NCI-H748 treated with DMSO at 0.1 percent for 48 hours (cell line): ENCODE data around the gene GALNTL6.
"Not testable (repeated sequence)": the region's sequence is repeated elsewhere in the genome, so short reads cannot be mapped to it uniquely, and the experiment has no call there.

Source experiments
- DNase-seq: peaks from one replicate; lab custom pipeline; 2025; lab: John Stamatoyannopoulos, UW

GALNTL6 gene

DNA sequence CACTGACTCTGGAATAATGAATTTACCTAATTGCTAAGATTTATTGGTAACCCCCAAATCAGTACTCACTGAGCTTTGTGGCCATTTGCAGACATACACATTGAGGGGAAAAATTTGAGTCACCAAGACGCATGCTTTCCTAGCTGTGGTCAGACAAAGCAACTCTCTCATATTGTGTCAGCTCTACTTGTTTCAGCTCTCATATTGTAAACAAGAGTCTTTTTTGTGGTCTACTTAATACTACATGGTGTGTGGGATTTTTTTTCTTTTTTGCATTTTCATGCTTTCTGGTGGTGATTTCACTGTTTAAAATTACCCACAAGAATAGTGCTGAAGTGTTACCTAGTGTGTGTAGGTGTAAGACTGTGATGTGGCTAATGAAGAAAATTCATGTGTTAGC, 927.2 kb downstream of the GALNTL6 start:
- DNase-seq: no peak

- no peak for DNase-seq
Measured at GRCh38 chr4:172750910-172751309, 937.7 kb downstream of the GALNTL6 start.

- DNase-seq: no peak
Measured at GRCh38 chr4:172751550-172751949, 938.3 kb downstream of the GALNTL6 start.

DNA sequence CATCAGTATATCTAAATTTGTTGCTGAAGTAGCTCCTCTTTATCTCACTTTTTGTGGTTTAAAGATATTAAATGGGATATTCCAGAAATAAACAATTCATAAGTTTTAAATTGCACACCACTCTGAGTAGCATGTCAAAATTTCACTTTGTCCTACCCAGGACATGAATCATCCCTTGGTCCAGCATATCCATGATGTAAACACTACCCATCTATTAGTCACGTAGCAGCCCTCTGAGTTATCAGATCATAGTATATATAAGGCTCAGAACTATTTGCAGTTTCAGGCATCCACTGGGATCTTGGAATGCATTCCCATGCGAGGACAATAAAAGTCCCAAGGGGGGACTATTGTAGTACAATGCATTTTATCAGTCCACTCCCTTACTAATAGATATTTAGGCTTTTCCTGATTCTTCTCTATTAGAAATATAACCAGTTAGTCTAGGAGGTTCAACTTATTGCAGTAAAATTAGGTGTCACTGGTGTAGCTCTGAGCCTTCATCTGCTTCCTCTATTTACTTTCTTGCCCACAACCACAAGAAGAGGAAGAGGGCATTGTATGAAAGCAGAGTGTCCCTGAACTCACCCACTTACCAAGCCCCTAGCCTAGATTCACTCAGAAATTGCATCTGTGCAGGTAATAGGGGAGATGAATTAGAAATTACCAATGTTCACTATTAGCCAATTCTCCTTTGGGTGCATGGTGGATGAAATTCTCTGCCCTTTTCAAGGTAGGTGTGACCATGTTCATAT, 945.6 kb downstream of the GALNTL6 start:
- DNase-seq: no peak

- DNase-seq: no peak
Measured at GRCh38 chr4:172760512-172760911, 947.3 kb downstream of the GALNTL6 start.

DNA sequence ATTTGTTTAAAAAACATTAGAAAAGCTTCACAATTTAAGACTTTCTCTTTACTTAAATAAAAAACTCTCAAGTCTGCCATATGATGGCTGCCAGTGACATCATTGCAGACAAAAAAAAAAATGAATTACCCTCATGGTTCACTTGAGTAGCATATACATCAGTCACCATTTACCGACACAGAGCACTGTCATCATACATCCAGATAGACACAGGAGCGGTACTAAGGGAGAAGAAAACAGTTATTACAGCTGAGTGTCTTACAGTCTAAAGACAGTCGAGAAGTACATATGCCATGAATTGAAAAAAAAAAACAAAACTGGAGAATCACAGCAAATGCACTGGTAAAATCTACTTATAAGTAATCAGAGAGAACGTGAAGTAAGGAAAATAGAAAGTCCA, 949.7 kb downstream of the GALNTL6 start:
- DNase-seq: no peak

DNA sequence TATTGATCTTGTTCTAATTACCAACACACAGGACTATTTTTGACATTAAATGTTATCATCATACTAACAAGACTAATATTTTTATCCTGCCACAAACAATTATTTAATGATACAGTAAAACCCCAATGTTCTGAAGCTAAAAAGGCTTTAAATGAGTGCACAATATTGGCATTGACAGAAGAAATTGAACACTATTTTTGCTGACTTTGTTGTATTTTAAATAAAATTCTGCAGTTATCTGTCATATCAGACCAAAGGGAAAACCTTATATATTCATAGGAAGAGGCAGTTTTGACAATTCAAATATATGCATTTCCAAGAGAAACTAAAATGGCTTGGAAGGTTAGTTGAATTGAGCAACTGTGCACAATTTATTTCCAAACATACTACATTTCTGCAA, 957.6 kb downstream of the GALNTL6 start:
- no peak for DNase-seq

GRCh38 chr4:172772781-172773180, 959.6 kb downstream of the GALNTL6 start:
- no peak for DNase-seq

GRCh38 chr4:172776203-172776861, 963.1 kb downstream of the GALNTL6 start:
- no peak for DNase-seq

- DNase-seq: no peak
Measured at GRCh38 chr4:172777729-172778431, 964.7 kb downstream of the GALNTL6 start.

GRCh38 chr4:172778583-172778982, 965.4 kb downstream of the GALNTL6 start:
- no peak for DNase-seq

DNA sequence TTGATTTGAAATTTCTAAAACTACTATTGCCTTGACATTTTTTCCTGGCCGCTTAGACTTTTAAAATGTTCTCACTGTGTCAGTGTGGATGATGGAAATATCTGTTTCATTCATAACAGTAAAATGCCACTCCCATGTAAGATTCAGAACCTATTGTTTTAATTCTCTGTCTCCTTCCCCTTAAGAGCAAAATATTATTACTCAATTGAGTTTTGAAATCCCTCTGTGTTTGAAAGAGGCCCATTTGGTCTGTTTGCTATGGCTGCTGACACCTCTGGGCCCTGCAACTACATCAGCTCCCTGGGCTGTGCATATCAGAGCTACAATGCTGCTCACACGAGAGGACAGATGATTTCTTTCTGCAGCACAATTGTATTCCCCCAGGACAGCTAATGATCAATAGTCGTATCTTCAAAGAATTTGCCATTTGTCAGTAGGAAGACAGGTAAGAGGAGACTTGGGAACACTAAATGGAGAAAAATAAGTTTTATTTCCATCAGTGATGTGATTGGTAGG, 967.4 kb downstream of the GALNTL6 start:
- DNase-seq: no peak

GRCh38 chr4:172785613-172786012, 972.4 kb downstream of the GALNTL6 start:
- DNase-seq: no peak

DNA sequence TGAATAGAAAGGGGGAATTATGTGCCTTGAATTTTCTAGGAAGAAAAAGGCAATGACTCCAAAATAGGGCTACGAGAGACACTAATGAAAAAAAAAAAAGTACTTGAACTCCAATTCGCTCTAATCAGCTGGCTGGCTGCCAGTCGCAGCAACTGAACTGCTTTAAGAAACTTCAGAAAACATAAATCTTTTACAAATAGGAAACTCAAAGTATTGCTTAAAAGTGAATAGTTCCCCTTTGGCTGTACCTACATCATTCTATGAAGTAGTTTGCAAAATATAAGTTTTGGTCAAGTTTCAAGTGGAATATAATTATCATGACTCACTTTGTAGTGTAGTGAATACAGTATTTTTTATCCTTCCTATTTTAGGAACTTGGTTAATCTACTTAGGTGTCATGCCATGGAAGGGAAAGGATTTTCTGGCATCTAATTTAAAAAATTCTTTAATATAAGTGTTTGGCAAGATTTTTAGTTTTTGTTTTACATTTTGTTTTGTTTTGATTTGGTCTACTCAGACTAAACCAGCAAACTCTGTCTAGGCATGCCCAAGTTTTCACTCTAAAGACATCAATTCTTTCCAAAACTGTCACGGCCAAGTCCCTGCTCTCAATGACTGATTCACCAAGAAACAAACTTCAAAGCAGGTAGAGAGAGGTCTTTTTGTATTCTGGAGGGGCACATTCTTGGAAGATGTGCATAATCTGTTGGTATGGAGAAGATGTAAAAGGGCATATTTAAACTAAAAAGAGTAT, 973.0 kb downstream of the GALNTL6 start:
- DNase-seq: no peak

- no peak for DNase-seq
Measured at GRCh38 chr4:172787111-172787510, 973.9 kb downstream of the GALNTL6 start.

DNA sequence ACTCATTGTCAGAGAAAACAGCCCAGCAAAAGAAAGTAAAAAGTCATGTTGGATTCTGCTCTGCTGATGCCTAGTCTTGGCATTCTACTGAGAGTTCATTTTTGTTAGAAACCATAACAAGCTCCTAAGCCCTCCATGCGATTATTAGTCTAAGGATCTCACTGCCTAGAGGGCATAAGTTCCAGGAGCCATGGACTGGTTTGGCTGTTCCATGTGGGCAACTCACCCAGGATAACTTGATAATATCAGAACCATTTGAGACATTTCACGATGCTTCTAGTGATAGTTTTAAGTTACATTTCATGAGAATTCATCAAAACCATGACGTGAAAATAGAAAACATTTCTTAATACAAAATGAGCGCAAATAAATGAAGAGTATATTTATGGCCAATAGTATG, 978.6 kb downstream of the GALNTL6 start:
- no peak for DNase-seq

DNA sequence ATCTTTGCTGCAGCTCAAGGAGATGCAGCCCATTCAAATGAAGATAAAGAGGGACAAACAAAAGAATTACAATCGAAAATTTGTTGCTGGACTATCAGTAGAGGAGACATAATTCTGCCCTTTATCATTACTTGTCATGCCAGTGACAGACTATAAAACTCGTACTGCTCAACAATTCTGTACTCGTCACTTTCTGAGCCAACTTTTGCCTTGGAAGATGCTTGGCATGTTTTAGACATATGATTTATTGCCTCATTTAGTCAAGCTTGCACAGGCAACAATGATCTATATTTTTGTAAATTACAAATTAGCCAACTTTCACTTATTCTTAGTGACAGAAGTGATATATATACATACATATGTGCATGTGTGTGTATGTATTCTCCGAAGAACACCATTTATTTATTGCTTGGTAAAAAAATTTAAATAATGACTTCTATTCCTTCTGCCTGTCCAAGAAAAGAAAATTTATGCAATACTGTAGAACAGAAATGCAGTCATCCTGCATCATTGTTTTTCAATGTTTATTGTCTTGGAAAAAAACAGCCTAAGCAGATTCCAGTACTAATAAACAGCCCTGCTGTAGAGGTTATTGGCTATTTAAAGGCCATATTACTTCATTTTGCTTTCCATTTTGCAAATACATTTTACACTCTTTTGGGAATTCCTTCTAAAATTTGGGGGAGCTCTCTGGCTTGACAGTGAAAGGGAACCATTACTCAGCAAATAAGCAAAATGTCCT, 980.5 kb downstream of the GALNTL6 start:
- no peak for DNase-seq

DNA sequence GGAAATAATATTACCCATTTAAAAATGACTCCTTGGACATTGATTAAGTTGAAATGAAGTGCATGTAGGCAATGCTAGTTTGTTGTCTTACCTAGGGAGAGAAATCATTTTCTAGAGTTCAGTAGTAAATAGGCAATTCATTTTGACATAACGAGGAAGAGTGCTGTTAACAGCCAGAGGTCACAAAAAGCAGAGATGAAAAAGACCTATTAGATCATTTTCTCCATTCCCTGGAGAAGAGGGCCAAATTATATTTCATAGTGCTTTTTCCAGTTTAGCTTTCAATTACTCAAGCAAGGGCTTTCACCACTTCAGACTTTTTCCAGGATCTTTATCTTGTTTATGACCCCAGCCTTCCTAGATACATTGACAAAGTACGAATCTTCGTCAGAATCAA, 981.1 kb downstream of the GALNTL6 start:
- no peak for DNase-seq

DNA sequence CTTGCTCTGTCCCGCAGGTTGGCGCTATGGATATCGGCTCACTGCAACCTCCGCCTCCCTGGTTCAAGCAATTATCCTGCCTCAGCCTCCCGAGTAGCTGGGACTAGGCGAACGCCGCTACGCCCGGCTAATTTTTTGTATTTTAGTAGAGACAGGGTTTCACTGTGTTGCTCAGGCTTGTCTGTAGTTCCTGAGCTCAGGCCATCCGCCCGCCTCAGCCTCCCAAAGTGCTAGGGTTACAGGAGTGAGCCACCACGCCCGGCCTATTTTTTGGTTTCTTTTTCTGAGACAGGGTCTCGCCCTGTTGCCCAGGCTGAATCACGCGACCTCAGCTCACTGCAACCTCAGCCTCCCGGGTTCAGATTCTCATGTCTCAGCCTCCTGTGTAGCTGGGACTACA, 984.1 kb downstream of the GALNTL6 start:
- DNase-seq: not testable (repeated sequence)

- DNase-seq: no peak
Measured at GRCh38 chr4:172802032-172802431, 988.8 kb downstream of the GALNTL6 start.

DNA sequence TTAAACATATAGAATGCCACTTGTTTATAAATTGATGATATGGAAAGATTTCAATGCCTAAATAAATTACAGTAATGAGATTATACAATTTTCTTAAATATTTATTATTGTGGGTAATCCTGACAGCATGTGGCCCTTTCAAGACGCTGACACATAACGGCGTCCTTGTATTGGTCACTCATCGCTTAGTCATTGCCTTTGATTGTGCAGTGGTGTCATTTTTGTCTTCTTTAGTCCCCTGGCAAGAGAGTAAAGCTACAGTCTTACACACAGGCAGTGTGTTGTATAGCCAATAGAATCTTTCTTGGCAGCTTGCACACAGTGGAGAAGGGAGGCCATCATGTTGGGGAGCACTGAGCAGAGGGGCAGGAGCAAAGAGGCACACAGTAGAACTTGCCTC, 993.6 kb downstream of the GALNTL6 start:
- DNase-seq: no peak
